ENCODE data around the gene ACE.

Gene ACE

DNA sequence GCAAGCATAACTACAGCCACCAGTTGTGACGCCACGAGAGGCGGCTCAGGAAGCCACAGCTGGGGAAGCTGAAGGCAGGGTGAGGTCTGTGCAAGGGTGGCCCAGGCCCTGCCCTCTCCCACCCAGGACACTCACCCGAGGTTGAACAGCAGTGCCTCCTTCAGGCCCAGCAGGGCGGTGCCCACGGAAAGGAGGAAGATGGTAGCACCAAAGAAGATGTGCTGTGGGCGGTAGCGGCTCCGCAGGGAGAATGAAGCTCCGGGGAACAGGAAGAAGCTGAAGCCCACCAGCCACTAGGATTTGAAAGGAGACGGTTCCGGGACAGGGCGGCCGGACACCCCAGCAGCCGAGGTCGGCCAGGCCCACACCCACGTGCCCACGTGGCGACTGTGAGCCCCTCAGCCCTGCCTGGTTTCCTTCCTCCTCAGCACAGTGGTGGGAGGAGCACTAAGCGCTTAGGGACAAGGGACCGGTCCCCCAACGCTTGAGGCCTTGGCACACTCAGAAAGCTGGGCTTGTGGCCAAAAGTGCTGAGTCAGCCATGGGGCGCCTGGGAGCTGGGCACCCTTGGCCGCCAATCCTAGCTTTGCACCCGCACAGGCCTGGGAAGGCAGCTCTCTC, 41.8 kb upstream of the ACE start:
- H3K4me3 ChIP-seq (ENCODE audit: low read depth, low read length): no peak overlapping the region
- DNase-seq (ENCODE audit: low read depth): no peak
- in situ Hi-C loops (cut with HindIII; ENCODE audit: low sequenced_read_pairs): no loop called here
- TF ChIP-seq, protein P1, sequence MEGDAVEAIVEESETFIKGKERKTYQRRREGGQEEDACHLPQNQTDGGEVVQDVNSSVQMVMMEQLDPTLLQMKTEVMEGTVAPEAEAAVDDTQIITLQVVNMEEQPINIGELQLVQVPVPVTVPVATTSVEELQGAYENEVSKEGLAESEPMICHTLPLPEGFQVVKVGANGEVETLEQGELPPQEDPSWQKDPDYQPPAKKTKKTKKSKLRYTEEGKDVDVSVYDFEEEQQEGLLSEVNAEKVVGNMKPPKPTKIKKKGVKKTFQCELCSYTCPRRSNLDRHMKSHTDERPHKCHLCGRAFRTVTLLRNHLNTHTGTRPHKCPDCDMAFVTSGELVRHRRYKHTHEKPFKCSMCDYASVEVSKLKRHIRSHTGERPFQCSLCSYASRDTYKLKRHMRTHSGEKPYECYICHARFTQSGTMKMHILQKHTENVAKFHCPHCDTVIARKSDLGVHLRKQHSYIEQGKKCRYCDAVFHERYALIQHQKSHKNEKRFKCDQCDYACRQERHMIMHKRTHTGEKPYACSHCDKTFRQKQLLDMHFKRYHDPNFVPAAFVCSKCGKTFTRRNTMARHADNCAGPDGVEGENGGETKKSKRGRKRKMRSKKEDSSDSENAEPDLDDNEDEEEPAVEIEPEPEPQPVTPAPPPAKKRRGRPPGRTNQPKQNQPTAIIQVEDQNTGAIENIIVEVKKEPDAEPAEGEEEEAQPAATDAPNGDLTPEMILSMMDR (IDR thresholded peaks at IDR 0.05; ENCODE audit: low read depth, low read length, missing control alignments): no peak

DNA sequence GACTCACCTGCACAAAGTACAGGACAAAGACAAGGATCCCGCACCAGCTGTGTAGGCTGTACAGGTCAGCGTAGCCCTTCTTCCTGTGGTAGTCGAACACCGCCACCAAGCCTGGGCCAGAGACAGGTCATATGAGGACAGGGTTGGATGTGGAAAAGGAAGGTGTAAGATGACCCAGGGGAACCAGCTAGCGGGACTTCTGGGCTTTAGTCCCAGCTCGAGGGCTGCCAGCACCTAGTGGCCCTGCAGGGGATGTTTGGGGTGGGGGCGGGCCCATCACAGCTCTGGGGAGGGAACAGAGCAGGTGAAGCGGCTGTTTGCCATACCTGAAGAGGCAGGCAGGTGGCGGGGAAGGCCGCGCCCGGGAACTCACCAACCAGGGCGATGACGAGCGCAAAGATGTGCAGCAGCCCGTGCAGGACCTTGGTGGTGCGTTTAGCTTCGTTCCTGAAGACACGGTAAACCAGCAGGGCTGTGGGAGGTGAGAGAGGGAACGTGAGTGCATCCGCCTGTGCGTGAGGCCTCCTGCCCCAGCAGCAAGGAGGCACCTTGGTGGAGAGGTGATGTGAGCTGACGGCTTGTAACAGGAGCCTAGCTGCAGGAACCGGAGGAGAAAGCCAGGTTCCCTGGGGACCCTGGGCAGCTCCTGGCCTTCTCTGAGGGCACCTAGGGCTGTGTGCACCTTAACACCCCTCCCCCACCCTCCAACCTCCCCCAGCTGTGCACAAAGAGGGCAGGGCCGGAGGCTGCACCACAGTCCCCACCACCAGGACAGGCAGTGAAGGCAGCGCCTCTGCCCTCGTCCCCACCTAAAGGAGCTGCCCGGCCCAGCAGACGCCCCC, 41.0 kb upstream of the ACE start:
- in situ Hi-C loops (cut with HindIII; ENCODE audit: low sequenced_read_pairs): no loop called here
- H3K4me3 ChIP-seq (ENCODE audit: low read depth, low read length): no peak overlapping the region
- TF ChIP-seq, protein P1 (IDR thresholded peaks at IDR 0.05; ENCODE audit: low read depth, low read length, missing control alignments): no peak
- DNase-seq (ENCODE audit: low read depth): no peak

- no peak overlapping the region for H3K4me3 ChIP-seq (ENCODE audit: low read depth, low read length)
- TF ChIP-seq, protein P1 (IDR thresholded peaks at IDR 0.05; ENCODE audit: low read depth, low read length, missing control alignments): no peak
- in situ Hi-C loops (cut with HindIII; ENCODE audit: low sequenced_read_pairs): no loop called here
- no peak for DNase-seq (ENCODE audit: low read depth)
These were observed 40.2 kb upstream of the ACE start for GRCh38 chr17:63436523-63437110.

- DNase-seq (ENCODE audit: low read depth): no peak
- TF ChIP-seq, protein P1 (IDR thresholded peaks at IDR 0.05; ENCODE audit: low read depth, low read length, missing control alignments): no peak
- no peak overlapping the region for H3K4me3 ChIP-seq (ENCODE audit: low read depth, low read length)
- in situ Hi-C loops (cut with HindIII; ENCODE audit: low sequenced_read_pairs): no loop called here
These were observed 39.4 kb upstream of the ACE start for GRCh38 chr17:63437287-63438091.

DNA sequence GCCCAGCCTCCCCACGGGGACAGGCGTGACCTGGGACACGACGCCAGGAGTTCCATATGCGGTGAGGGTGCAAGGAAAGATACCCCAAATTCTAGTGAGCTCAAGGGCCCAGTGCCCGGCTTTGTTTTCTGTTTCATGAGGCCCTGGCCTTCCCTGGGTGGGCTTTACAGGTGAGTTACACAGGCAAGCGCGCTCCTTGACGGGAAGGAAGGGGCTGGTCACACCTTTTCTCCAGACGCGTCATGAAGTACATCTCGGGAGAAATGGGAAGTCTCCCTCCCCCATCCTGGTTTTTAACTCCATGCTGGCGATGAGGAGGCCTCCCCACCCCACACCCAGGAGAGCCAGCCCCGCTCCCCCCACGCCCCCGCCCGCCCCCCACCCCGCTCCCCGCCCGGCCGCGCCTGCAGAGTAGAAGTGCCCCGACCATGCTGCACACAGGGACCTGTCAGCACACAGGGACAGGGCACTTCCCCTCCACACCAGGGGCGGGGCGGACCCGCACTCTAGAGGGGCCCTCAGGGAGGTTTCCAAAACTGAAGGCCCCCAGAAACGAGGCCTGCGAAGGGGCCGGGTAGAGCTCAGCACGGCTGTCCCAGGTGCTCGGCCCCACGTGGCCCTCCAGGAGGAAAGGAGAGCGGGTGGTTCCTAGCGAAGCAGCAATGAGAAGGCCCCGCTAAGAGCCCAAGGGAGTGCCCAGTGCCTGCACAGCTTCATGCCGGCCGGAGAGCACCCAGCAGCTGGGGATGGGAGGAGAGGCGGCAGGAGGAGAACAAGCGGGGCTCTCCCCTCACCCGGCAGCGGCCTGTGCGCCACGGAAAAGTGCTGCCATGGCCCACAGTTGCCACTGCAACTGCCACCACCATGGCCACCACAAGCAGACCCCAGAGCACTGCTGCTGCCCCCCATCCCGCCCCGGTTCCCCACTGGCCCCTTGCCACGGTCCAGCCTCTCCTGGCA, 38.5 kb upstream of the ACE start:
- H3K4me3 ChIP-seq (ENCODE audit: low read depth, low read length): no peak overlapping the region
- in situ Hi-C loops (cut with HindIII; ENCODE audit: low sequenced_read_pairs): no loop called here
- no peak for DNase-seq (ENCODE audit: low read depth)
- TF ChIP-seq, protein P1 (IDR thresholded peaks at IDR 0.05; ENCODE audit: low read depth, low read length, missing control alignments): no peak
